A673 (cell line): ENCODE results near the gene BEST2. TPM values are rescaled to one million over a fixed set of nuclear protein-coding genes. Genes with fewer than 3 reads are reported as not detected.

ENCODE experiments used
- BruUV-seq: library from RNA; stranded (reverse); fragments of 400-500 nt; replicated peaks from 2 replicates; lab custom pipeline; 2021; lab: Mats Ljungman, UMichigan
- CTCF ChIA-PET: fragments of 300-600 bp; sonication (Branson Sonifier 250); formaldehyde crosslinking; loops from one replicate; lab custom pipeline; 2022; ENCODE audit warnings: antibody characterized with exemption; lab: Charles Lee
- POLR2A ChIA-PET: fragments of 300-600 bp; sonication (Branson Sonifier 250); formaldehyde crosslinking; loops from one replicate; lab custom pipeline; 2022; ENCODE audit warnings: antibody characterized with exemption; ENCODE audit not compliant: low non-redundant PET; lab: Charles Lee
- DNase-seq: peaks from one replicate; pipeline ENCODE4 v3.0.0-alpha.2; 2015; ENCODE audit warnings: low spot score
- H3K27ac ChIP-seq: fragments of 200-600 bp; sonication (generic); 2 replicates; pipeline ENCODE4 v1.5.1; 2016; ENCODE audit warnings: mixed run types, low read depth, mild to moderate bottlenecking, mixed read lengths, antibody characterized with exemption, low read length; ENCODE audit not compliant: poor library complexity, severe bottlenecking
- H3K27me3 ChIP-seq: fragments of 200-600 bp; sonication (generic); replicated peaks from 2 replicates; pipeline ENCODE4 v1.6.1; 2017; ENCODE audit warnings: mixed run types, low read depth, mild to moderate bottlenecking, mixed read lengths, antibody characterized with exemption, low read length; ENCODE audit not compliant: insufficient read depth, poor library complexity
- H3K36me3 ChIP-seq: fragments of 200-600 bp; sonication (generic); 2 replicates; pipeline ENCODE4 v1.6.1; 2016; ENCODE audit warnings: mixed run types, mild to moderate bottlenecking, mixed read lengths, antibody characterized with exemption, low read length; ENCODE audit not compliant: insufficient read depth, poor library complexity, severe bottlenecking
- H3K4me1 ChIP-seq: fragments of 200-600 bp; sonication (generic); 2 replicates; pipeline ENCODE4 v1.6.1; 2017; ENCODE audit warnings: mixed run types, mild to moderate bottlenecking, mixed read lengths, antibody characterized with exemption, low read length; ENCODE audit not compliant: insufficient read depth, poor library complexity, severe bottlenecking
- H3K4me3 ChIP-seq: fragments of 200-600 bp; sonication (generic); 2 replicates; pipeline ENCODE4 v1.5.1; 2016; ENCODE audit warnings: low read depth, mixed run types, mild to moderate bottlenecking, mixed read lengths, low read length; ENCODE audit not compliant: poor library complexity, severe bottlenecking
- H3K9me3 ChIP-seq: fragments of 200-600 bp; sonication (generic); 2 replicates; pipeline ENCODE4 v1.6.1; 2016; ENCODE audit warnings: mixed run types, low read depth, mild to moderate bottlenecking, mixed read lengths, antibody characterized with exemption, low read length; ENCODE audit not compliant: poor library complexity, severe bottlenecking
- EZH2 ChIP-seq: fragments of 200-600 bp; sonication (generic); IDR thresholded peaks from 2 replicates; pipeline ENCODE4 v1.6.1; 2017; ENCODE audit warnings: borderline replicate concordance, low read depth, mild to moderate bottlenecking, mixed read lengths, antibody characterized with exemption, low read length; ENCODE audit not compliant: poor library complexity, severe bottlenecking
- intact Hi-C: fragments of 100-400 bp; cut with micrococcal nuclease; formaldehyde crosslinking; loops from one replicate; pipeline ENCODE4 v1.10.0; 2022; ENCODE audit not compliant: unreplicated experiment
- total RNA-seq: library from RNA; stranded (reverse); gene quantifications from 2 replicates; pipeline ENCODE4 v1.2.3, GENCODE V29; 2021
- TF ChIP-seq, protein P1 (sequence below): fragments of 300-800, 200-600 bp; sonication (generic); conservative IDR thresholded peaks from 2 replicates; pipeline ENCODE4 v1.5.1; 2017; ENCODE audit warnings: low read depth, mild to moderate bottlenecking, antibody characterized with exemption, low read length, moderate library complexity, mixed read lengths

The BEST2 gene
- total RNA-seq, 1 experiment from 2014 or later = not detected

DNA sequence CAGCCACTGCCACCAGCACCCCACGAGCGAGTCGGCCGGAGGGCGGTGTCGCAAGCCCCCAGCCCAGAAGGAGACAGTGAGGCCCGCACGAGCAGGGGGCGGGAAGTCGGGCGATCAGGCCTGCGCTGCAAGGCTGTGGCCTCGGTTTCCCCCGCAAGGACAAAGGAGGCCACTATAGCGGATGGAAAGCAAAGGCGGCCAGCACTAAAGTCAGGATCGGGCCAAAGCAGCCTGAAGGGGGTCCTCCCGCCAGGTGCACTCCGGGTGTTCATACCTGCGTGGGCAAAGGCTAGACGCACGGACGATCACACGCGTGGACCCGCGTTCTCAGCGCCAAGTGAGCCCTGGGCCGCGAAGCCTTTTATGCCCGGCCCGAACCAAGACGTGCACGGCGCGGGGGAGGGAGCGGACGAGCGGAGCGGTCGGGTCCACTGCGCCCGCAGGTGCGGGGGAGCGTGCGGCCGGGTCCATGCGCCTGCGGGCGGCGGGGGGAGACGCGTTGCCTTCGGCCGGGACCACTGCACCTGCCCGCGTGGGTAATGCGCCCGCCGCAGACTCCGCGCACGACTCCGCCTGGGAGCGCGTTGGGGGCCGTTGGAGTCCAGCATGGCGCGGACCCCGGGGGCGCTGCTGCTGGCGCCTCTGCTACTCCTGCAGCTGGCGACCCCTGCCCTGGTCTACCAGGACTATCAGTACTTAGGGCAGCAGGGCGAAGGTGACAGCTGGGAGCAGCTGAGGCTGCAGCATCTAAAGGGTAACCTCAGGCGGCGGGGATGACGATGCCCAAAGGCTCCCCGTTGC is 50.1 kb downstream of the BEST2 start, which contains the start of the genes PRDX2 and THSD8:
Gene PRDX2 (minus strand): TSS at position 335 of the 801 bp plus-strand sequence. CDS start 539 bp downstream, outside the sequence.
Gene THSD8 (plus strand): TSS at position 604 of the 801 bp plus-strand sequence. CDS start 3 bp downstream, at position 607.
- H3K9me3 ChIP-seq = no peaks in the 10 kb centered on the region
- ChIA-PET POLR2A (interaction anchor here (1.0 kb wide), 1 partner anchor 9 kb away, joined by 3 read pairs; no protein-coding TSS in a partner anchor), CTCF (interaction anchor here (1.4 kb wide), 1 partner anchor 44 kb away, joined by 3 read pairs; no protein-coding TSS in a partner anchor)
- no peaks in the 10 kb centered on the region for H3K27me3 ChIP-seq
- DNase-seq = peak; percentile 90
- peak within 1 kb of the TSS; percentile 87 for H3K27ac ChIP-seq
- TF ChIP-seq, protein P1, sequence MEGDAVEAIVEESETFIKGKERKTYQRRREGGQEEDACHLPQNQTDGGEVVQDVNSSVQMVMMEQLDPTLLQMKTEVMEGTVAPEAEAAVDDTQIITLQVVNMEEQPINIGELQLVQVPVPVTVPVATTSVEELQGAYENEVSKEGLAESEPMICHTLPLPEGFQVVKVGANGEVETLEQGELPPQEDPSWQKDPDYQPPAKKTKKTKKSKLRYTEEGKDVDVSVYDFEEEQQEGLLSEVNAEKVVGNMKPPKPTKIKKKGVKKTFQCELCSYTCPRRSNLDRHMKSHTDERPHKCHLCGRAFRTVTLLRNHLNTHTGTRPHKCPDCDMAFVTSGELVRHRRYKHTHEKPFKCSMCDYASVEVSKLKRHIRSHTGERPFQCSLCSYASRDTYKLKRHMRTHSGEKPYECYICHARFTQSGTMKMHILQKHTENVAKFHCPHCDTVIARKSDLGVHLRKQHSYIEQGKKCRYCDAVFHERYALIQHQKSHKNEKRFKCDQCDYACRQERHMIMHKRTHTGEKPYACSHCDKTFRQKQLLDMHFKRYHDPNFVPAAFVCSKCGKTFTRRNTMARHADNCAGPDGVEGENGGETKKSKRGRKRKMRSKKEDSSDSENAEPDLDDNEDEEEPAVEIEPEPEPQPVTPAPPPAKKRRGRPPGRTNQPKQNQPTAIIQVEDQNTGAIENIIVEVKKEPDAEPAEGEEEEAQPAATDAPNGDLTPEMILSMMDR = no peak
- no peak for TF ChIP-seq EZH2
- peaks cover 13% of the 10 kb centered on the region for H3K4me1 ChIP-seq
- intact Hi-C loops = loop anchor here (2.0 kb wide), 1 partner anchor 65 kb away; the partner anchor contains the start of gene GET3
- H3K4me3 ChIP-seq = peak within 1 kb of the TSS; percentile 64
- H3K36me3 ChIP-seq = peaks cover 19% of the 10 kb centered on the region
- no TSS peak for BruUV-seq

DNA sequence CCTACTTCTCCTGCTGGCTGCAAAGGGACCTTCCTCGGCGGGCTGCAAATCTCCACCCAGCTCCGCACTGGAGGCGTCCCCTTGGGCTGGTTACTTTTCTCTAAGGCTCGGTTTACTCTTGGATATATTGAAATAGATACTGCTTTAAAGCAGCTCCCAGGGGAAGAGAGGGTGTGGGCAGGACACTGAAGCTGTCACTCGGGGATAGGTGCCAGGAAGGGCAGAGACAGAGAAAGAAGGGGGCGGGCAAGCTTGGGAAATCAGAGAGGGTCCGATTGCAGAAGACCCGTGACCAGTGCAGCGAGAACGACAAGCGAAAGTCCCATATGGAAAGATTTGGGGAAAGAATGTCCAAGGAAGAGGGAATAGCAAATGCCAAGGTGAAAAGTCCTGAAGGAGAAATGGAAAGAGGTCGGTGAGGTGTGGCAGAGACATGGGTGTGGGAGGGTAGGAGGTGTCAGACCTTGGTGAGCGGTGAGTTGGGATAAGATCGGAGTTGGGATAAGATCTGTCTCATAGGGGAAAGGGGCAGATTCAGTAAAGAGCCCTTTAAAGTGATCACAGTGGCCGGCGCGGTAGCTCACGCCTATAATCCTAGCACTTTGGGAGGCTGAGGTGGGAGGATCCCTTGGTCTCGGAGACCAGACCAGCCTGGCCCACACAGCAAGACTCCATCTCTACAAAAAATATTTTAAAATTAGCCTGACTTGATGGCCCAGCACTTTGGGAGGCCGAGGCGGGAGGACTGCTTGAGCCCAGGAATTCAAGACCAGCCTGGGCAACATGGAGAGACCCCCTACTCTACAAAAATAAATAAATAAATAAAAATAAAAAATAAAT is 50.9 kb downstream of the BEST2 start:
- Histone ChIP-seq H3K27ac (peak overlapping the region; percentile 87), H3K9me3 (no peaks in the 10 kb centered on the region), H3K4me3 (peak overlapping the region; percentile 64), H3K4me1 (peaks cover 18% of the 10 kb centered on the region), H3K27me3 (no peaks in the 10 kb centered on the region), H3K36me3 (peaks cover 20% of the 10 kb centered on the region)
- no peak for DNase-seq
- intact Hi-C loops = loop anchor here (2.0 kb wide), 1 partner anchor 66 kb away; the partner anchor contains the start of gene GET3
- CTCF ChIA-PET = interaction anchor here (1.4 kb wide), 1 partner anchor 45 kb away, joined by 3 read pairs; no protein-coding TSS in a partner anchor
- TF ChIP-seq EZH2 = no peak
- TF ChIP-seq, protein P1 = no peak
- BruUV-seq = no TSS peak
- POLR2A ChIA-PET = interaction anchor here (0.6 to 1.0 kb wide), 2 partner anchors 10 to 511 kb away, joined by 3 read pairs; no protein-coding TSS in a partner anchor

DNA sequence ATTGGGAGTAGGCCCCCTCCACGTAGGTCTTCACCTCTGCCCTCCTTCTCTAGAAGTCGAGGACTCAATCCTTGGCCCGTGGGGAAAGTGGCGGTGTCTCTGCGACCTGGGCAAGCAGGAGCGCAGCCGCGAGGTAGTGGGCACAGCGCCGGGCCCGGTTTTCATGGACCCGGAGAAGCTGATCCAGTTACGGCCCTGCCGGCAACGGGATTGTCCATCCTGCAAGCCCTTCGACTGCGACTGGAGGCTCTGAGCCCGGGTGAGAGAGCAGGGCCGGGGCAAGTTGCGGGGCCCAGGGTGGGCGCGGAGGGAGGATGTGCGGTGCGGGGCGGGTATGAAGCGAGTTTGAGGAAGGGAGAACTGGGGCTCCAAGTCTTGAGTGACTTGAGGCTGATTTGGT is 52.5 kb downstream of the BEST2 start:
- TF ChIP-seq EZH2 = no peak
- TF ChIP-seq, protein P1 = no peak
- DNase-seq = no peak
- BruUV-seq = no TSS peak
- no peaks in the 10 kb centered on the region for H3K9me3 ChIP-seq
- no peaks in the 10 kb centered on the region for H3K27me3 ChIP-seq
- H3K27ac ChIP-seq = no peak overlapping the region
- intact Hi-C loops = no loop called here
- ChIA-PET CTCF (no interaction called here), POLR2A (no interaction called here)
- H3K36me3 ChIP-seq = peaks cover 16% of the 10 kb centered on the region
- peaks cover 18% of the 10 kb centered on the region for H3K4me1 ChIP-seq
- H3K4me3 ChIP-seq = no peak overlapping the region
